NCI-H1105 treated with DMSO at 0.1 percent for 48 hours (cell line): Measurements from ENCODE around the gene DROSHA.

Source experiments
- DNase-seq: peaks from one replicate; lab custom pipeline; 2025; lab: John Stamatoyannopoulos, UW

DROSHA gene

DNA sequence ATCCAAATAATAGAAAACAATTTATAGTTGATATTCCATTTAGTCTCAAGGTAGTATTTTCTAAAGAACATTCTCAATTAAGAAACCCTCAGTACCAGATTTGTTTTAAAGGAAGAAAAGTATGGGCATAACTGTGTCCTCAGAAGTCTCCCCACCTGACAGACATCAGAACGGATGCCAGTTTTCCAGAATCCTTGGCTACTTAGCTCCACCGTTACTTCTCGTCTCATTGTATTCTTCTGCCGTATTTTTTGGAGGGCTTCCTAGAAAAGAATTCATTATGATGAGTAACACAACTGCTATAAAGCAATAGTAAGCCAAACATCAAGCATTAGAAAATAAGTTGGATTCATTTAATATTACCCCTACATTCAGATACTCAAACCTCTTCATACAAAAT lies 67.8 kb downstream of the DROSHA start:
- DNase-seq: no peak

DNA sequence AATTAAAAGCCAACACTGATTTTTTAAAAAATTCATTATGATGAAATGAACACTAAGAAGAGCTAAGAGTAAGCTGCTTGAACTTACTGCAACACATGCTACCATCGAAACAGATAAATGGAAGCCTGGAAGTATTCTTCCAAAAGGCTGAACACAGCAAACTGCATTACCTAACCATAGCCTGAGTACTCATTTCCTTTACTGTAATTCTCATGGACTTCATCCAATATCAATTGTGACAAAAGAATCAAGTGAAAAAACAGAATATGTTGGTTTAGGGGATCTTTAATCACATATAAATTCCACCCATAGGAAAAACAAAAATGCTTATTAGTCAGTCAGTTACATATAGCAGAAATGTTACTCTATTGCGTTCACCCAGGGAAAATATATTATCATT lies 68.5 kb downstream of the DROSHA start:
- DNase-seq: no peak

- DNase-seq: no peak
Observed at GRCh38 chr5:31459594-31459993, 72.3 kb downstream of the DROSHA start.

DNA sequence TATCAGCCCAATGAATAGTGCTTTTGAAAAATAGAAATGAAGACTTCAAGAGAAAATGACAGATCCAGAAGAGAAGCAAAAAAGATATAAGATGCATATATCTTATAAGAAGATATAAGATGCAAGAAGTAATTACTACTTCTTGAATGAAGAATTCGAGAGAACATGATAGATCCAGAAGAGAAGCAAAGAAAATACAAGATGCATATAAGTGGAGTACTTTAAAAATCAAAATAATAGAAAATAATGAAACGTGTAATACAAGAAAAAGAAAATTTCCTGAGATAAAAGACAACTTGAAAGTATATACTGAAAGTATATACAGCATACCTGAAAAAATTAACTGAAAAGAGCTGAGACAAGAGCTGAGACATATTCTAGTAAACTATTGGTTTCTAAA lies 76.7 kb downstream of the DROSHA start:
- DNase-seq: no peak

DNA sequence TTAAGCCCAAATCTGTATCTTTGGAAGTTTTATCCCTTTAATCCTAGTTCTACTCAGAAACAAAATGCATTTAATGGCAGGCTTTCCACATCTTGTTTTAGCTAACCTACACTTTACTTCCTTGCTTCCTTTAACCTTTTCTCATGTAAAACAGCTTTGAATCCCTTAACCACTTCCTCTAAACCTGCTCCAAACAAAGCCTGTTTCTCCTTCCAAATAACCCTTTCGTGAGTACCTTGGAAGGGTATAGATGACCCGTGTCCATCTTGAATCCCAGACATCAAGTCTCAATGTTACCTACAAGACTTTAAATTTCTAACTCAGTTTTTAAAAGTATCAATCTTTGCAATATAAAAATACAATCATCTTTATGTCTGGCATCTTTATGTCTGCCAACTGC lies 78.4 kb downstream of the DROSHA start:
- DNase-seq: no peak

DNA sequence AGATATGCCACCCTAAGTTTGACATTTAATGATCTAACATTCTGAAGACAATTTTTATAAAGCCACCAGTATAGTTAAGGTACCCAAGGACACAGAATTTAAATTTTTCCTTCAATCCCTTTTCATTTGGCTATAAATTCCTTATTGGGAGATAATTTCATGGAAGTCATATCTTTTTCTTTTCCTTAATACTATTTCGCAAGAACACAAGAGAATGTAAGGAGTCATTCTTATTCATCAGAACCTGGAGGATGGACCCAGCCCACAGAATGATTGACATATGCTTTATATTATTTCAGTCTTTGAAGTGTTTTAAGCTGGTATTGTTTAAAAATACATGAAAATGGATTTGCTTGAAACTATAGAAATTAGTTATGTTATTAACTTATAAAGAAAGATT lies 79.6 kb downstream of the DROSHA start:
- DNase-seq: no peak

DNA sequence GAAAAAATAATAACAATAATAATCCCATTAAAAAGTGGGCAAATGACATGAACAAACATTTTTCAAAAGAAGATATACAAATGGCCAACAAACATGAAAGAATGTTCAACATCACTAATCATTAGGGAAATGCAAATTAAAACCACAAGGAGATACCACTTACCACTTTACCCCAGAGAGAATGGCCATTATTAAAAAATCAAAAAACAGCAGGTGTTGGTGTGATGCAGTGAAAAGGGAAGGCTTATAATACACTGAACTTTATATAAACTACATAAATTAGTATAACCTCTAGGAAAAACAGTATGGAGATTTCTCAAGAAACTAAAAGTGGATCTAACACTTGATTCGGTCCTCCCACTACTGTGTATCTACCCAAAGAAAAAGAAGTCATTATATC lies 81.9 kb downstream of the DROSHA start:
- DNase-seq: no peak

DNA sequence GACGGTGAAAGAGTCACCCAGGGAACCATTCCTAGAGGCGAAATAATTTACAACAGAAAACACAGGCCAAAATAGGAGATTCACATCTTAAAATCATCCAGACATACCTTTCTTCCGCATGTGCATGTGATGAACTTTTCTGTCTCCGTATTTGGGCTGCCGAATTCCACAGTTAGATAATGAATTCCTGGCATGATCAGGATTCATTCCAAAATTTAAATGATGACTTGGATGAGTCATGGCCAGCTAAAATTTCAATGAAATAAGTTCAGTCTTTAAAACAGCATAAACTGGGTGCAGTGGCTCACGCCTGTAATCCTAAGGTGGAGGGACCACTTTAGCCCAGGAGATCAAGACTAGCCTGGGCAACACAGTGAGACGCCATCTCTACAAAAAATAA lies 82.7 kb downstream of the DROSHA start:
- no peak for DNase-seq

- DNase-seq: no peak
Observed at GRCh38 chr5:31445041-31445600, 86.8 kb downstream of the DROSHA start.

DNA sequence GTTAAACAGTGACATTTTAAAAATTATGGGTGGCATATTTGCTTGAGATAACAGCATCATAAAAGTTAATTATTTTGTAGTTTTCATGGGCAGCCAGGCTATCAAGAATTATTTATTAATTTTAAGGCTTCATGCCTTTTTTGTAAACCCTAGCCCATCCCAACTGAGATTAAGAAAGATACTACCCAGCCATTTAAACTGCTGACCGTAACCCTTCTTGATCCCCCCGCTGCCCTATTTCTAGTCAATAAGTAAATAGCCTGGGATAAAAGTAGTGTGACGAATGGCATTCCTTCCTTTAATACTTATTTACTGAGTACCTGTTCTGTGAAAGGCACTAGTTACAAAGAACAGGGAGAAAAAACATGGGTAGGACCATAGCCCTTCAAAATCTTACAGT lies 88.3 kb downstream of the DROSHA start:
- DNase-seq: no peak

- no peak for DNase-seq
Observed at GRCh38 chr5:31442058-31442745, 89.7 kb downstream of the DROSHA start.

GRCh38 chr5:31436851-31437250 lies 95.0 kb downstream of the DROSHA start:
- no peak for DNase-seq

GRCh38 chr5:31435730-31436129 lies 96.2 kb downstream of the DROSHA start:
- no peak for DNase-seq

DNA sequence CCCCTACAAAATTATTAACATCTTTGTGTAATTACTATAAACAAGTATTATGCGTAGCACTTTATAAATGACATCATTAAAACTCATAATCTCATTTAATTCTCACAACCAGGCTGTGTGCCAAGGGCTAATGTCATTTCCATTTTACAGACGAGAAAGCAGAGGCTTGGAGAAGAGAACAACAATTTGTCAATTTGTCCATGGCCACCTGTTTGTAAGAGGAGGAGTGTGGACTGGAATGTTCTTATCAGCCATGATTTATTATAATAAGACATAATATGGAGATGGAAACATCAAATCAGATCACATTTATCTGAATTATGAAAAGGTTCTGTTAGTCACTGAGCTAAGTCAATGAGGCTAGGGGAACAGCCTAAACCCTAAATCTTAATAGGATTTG lies 97.0 kb downstream of the DROSHA start:
- no peak for DNase-seq

DNA sequence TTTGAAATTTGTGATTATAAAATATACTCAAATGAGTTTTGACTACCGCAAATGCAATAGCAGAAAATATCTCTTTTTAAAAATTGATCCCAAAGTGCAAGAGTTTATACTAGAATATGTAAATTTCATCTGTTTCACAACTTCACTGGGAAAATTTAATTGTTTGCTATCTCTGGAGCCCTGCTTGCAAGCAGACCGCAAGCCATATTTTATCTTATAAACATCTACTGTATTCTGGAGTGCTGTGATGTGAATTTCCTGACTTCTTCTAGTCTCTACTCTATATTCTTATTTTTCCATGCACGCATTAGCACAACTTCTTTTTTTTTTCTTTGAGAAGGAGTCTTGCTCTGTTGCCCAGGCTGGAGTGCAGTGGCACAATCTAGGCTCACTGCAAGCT lies 98.7 kb downstream of the DROSHA start:
- no peak for DNase-seq

DNA sequence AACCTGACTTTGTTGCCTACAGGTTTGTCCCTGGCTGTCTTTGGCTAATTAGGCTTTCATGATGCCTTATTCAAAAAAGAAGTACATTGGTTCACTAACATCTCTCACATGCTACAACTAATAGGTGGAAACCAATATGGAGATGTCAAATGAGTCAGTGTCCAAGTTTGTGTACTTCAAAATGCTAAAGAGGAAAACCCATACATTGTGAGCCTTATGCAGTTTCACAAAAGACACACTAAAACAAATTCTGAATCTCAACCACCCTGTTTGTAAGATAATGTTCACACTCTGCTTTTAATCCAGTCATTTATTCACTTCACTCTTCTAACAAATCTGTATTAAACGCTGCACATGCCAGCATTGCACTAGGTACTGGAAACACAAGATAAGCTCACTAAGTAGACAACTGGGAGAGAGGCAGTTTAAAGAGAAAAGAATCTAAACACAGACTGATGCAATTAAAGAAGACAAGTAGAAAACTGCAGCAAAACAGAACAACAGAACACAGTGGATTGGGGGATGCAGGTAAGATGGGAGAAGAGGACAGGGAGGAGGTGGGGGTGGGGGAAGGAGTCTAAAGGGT lies 104.1 kb downstream of the DROSHA start:
- no peak for DNase-seq

- DNase-seq: no peak
Observed at GRCh38 chr5:31427013-31427723, 104.7 kb downstream of the DROSHA start.

DNA sequence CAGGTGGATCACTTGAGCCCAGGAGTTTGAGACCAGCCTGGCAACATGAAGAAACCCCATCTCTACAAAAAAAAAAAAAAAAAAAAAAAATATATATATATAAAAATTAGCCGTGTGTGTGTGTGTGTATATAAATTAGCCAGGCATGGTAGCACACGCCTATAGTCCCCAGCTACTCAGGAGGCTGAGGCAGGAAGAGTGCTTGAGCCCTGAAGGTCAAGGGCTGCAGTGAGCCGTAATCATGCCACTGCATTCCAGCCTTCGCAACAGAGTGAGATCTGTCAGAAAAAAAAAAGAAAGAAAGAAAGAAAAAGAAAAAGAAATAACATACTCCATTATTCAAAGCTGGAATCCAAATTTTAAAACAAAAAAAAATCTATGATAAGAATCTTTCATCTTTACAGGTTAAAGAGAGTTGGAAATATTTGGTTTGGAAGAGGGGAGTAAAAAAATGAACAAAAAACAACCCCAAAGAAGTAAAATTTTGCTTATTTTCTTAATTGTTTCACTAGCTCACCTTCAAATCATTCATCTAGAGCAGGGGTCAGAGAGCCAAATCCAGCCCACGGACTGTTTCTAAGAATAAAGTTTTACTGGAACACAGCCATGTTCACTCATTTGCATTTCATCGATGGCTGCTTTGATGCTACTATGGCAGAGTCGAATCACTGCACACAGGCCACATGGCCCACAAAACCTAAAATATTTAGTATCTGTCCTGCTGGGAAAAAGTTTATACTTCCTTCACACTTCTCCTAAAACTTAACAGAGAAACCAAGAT lies 109.9 kb downstream of the DROSHA start:
- DNase-seq: no peak

DNA sequence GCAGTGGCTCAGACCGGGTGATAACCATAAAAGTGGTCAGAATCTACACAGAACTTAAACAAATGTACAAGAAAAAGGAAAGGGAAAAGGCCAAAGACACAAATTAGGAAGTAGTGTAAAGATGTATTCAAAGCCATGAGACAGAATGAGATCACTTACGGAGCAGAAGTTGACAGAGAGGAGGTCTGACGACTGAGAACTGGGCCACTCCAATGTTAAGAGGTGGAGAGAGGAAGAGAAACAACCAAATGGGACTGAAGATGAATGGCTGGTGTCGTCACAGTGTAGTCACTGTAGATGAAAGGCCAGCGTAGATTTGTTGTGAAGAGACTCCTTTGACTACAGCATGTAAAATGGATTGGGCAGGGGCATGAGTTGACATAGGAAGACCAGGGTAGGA lies 114.4 kb downstream of the DROSHA start:
- DNase-seq: no peak

- DNase-seq: no peak
Observed at GRCh38 chr5:31416547-31416946, 115.3 kb downstream of the DROSHA start.

- no peak for DNase-seq
Observed at GRCh38 chr5:31415960-31416359, 115.9 kb downstream of the DROSHA start.
